Measurements from ENCODE around the gene RERG.
A peak's percentile ranks its signal among the peaks of the same experiment; 100 is the strongest.

DNA sequence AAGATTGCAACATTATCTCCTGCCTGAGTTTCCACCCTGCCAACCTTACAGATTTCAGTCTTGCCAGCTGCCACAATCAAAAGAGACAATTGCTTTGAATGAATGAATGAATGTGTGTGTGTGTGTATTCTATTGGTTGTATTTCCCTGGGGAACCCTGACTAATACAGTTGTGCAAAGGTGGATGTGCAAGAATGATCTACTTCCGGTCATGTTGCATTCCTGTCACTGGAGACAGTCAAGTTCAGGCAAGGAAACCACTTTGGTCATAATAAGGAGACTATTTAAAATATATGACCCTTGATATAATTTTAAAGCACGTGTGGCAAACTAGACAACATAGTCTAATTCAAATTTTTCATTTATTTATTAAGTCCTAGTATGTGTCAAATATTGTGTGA lies 13.1 kb downstream of the RERG start:
- TF ChIP-seq, protein P1, sequence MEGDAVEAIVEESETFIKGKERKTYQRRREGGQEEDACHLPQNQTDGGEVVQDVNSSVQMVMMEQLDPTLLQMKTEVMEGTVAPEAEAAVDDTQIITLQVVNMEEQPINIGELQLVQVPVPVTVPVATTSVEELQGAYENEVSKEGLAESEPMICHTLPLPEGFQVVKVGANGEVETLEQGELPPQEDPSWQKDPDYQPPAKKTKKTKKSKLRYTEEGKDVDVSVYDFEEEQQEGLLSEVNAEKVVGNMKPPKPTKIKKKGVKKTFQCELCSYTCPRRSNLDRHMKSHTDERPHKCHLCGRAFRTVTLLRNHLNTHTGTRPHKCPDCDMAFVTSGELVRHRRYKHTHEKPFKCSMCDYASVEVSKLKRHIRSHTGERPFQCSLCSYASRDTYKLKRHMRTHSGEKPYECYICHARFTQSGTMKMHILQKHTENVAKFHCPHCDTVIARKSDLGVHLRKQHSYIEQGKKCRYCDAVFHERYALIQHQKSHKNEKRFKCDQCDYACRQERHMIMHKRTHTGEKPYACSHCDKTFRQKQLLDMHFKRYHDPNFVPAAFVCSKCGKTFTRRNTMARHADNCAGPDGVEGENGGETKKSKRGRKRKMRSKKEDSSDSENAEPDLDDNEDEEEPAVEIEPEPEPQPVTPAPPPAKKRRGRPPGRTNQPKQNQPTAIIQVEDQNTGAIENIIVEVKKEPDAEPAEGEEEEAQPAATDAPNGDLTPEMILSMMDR (IDR thresholded peaks at IDR 0.05), result peak; percentile 39
- no peak for TF ChIP-seq ZFX (IDR thresholded peaks at IDR 0.05; ENCODE audit: borderline replicate concordance)
